HepG2 (cell line): ENCODE results near the gene CLIC1. TPM values are rescaled to one million over a fixed set of nuclear protein-coding genes. Genes with fewer than 3 reads are reported as not detected.
A peak's percentile ranks its signal among the peaks of the same experiment; 100 is the strongest.

Source experiments
- GFI1 ChIP-seq: sonication (generic); formaldehyde crosslinking; IDR thresholded peaks from 2 replicates; pipeline ENCODE4 v1.5.0; 2020; ENCODE audit warnings: missing genetic modification reagents, mild to moderate bottlenecking, borderline replicate concordance
- HMGXB4 ChIP-seq, 2 experiments: sonication (generic) in 1 of 2; formaldehyde crosslinking in 1 of 2; IDR thresholded peaks; 2 replicates each; pipeline versions ENCODE4 v1.4.0 to v1.6.1; 2018 to 2020; ENCODE audit warnings: missing genetic modification reagents in 2 of 2, borderline replicate concordance in 1 of 2, low read depth in 1 of 2, mild to moderate bottlenecking in 1 of 2, missing biosample characterization in 1 of 2
- JUNB ChIP-seq: sonication (generic); formaldehyde crosslinking; IDR thresholded peaks from 2 replicates; pipeline ENCODE4 v1.8.0; 2022; ENCODE audit warnings: missing genetic modification reagents, mild to moderate bottlenecking, borderline replicate concordance
- MED8 ChIP-seq: sonication (generic); formaldehyde crosslinking; IDR thresholded peaks from 2 replicates; pipeline ENCODE4 v1.8.1; 2023; ENCODE audit warnings: mild to moderate bottlenecking, missing genetic modification reagents; ENCODE audit not compliant: insufficient replicate concordance
- MEF2D ChIP-seq: sonication (generic); formaldehyde crosslinking; IDR thresholded peaks from 2 replicates; pipeline ENCODE4 v1.5.1; 2020; ENCODE audit warnings: mild to moderate bottlenecking, missing genetic modification reagents
- PREB ChIP-seq: sonication (generic); formaldehyde crosslinking; IDR thresholded peaks from 2 replicates; pipeline ENCODE4 v1.4.0; 2020; ENCODE audit warnings: missing genetic modification reagents
- RARG ChIP-seq: sonication (generic); formaldehyde crosslinking; IDR thresholded peaks from 2 replicates; pipeline ENCODE4 v1.4.0; 2020; ENCODE audit warnings: low read depth, mild to moderate bottlenecking, missing genetic modification reagents
- RFXAP ChIP-seq: sonication (generic); formaldehyde crosslinking; IDR thresholded peaks from 2 replicates; pipeline ENCODE4 v1.4.0; 2020; ENCODE audit warnings: missing genetic modification reagents, borderline replicate concordance
- ZBTB38 ChIP-seq: sonication (generic); formaldehyde crosslinking; IDR thresholded peaks from 2 replicates; pipeline ENCODE4 v1.5.1; 2020; ENCODE audit warnings: mild to moderate bottlenecking, missing genetic modification reagents
- ZFAT ChIP-seq: sonication (generic); formaldehyde crosslinking; conservative IDR thresholded peaks from 2 replicates; pipeline ENCODE4 v1.8.1; 2023; ENCODE audit warnings: missing genetic modification reagents, inconsistent platforms
- ZMYM2 ChIP-seq: sonication (generic); formaldehyde crosslinking; IDR thresholded peaks from 2 replicates; pipeline ENCODE4 v1.8.0; 2022; ENCODE audit warnings: mild to moderate bottlenecking, missing genetic modification reagents
- ZNF276 ChIP-seq: sonication (generic); formaldehyde crosslinking; IDR thresholded peaks from 2 replicates; pipeline ENCODE4 v1.4.0; 2020; ENCODE audit warnings: mild to moderate bottlenecking, low read depth, missing genetic modification reagents
- ZNF362 ChIP-seq: sonication (generic); formaldehyde crosslinking; IDR thresholded peaks from 2 replicates; pipeline ENCODE4 v1.4.0; 2020; ENCODE audit warnings: missing genetic modification reagents, mild to moderate bottlenecking, borderline replicate concordance
- ZNF382 ChIP-seq: sonication (generic); formaldehyde crosslinking; IDR thresholded peaks from 2 replicates; pipeline ENCODE4 v1.5.0; 2020; ENCODE audit warnings: missing genetic modification reagents, mild to moderate bottlenecking, borderline replicate concordance
- ZNF530 ChIP-seq: sonication (generic); formaldehyde crosslinking; IDR thresholded peaks from 2 replicates; pipeline ENCODE4 v1.5.0; 2020; ENCODE audit warnings: low read depth, mild to moderate bottlenecking, missing genetic modification reagents
- ZNF607 ChIP-seq: sonication (generic); formaldehyde crosslinking; IDR thresholded peaks from 2 replicates; pipeline ENCODE4 v1.5.1; 2020; ENCODE audit warnings: missing genetic modification reagents, mild to moderate bottlenecking, borderline replicate concordance
- ZSCAN21 ChIP-seq: sonication (generic); formaldehyde crosslinking; IDR thresholded peaks from 2 replicates; pipeline ENCODE4 v1.8.0; 2022; ENCODE audit warnings: mild to moderate bottlenecking, missing genetic modification reagents, moderate library complexity, borderline replicate concordance
- polyA plus RNA-seq, 8 experiments: library from polyadenylated mRNA; depleted of rRNA in 3 of 8; stranded (reverse) in 7 of 8; unstranded in 1 of 8; fragments of >200 nt; fragmentation: Illumina TruSeq in 4 of 8; extraction: Trizol in 4 of 8; gene quantifications; 2 replicates each; pipeline versions ENCODE4 v1.2.1 to v1.2.3, GENCODE V29; 2011 to 2016; ENCODE audit warnings: low read depth in 4 of 8, missing spikeins in 1 of 8, mixed read lengths in 1 of 8; ENCODE audit not compliant: insufficient read depth in 1 of 8
- total RNA-seq, 5 experiments: library from RNA; depleted of rRNA; stranded (reverse); fragments of >200 nt; fragmentation: Illumina TruSeq; extraction: Trizol; gene quantifications; 2 replicates each; pipeline ENCODE4 v1.2.3, GENCODE V29; 2016; ENCODE audit warnings: low read depth in 1 of 5
- TF ChIP-seq, protein P1 (sequence below): IDR thresholded peaks from 2 replicates; pipeline ENCODE4 v1.6.1; 2012; ENCODE audit warnings: low read depth, low read length, improper control_type of control experiment
- TF ChIP-seq, protein P2 (sequence below), 2 experiments: fragments of 450-650 bp in 1 of 2; sonication (generic) in 1 of 2; formaldehyde crosslinking; IDR thresholded peaks; 2 replicates each; pipeline versions ENCODE4 v1.5.0 to v1.8.0; 2020 to 2022; ENCODE audit warnings: mild to moderate bottlenecking in 1 of 2, missing genetic modification reagents in 1 of 2

CLIC1 gene
- total and polyA plus RNA-seq, 2 of the 13 experiments (the other 11 are each of a cell fraction or from before 2014, with no cell fraction given) = 602 to 891 TPM

GRCh38 chr6:31729979-31730630, 6.2 kb downstream of the CLIC1 start (continued):
- TF ChIP-seq ZNF276 (0 out of 2 replicates have a peak, but pooled peaks have one; percentile 38), ZFAT (no peak), RARG (CRISPR knock-in tag) (no peak), RFXAP (peak; percentile 16; the same call in 1 of the 2 replicates), HMGXB4 (CRISPR knock-in tag; IDR thresholded peaks at IDR 0.05; ENCODE audit: borderline replicate concordance in 1 of 2, low read depth in 1 of 2) (peak in 1 of 2 experiments; percentile 53; a peak in 1 of 4 replicates), ZMYM2 (CRISPR knock-in tag) (no peak), ZNF607 (CRISPR knock-in tag) (peak; percentile 95), JUNB (CRISPR knock-in tag) (no peak), MED8 (peak; percentile 22), ZBTB38 (peak; percentile 98), MEF2D (peak; percentile 66; the same call in 1 of the 2 replicates), GFI1 (no peak), ZSCAN21 (CRISPR knock-in tag) (no peak), ZNF362 (CRISPR knock-in tag) (no peak), ZNF382 (no peak), PREB (0 out of 2 replicates have a peak, but pooled peaks have one; percentile 21), ZNF530 (no peak)
- TF ChIP-seq, protein P1, sequence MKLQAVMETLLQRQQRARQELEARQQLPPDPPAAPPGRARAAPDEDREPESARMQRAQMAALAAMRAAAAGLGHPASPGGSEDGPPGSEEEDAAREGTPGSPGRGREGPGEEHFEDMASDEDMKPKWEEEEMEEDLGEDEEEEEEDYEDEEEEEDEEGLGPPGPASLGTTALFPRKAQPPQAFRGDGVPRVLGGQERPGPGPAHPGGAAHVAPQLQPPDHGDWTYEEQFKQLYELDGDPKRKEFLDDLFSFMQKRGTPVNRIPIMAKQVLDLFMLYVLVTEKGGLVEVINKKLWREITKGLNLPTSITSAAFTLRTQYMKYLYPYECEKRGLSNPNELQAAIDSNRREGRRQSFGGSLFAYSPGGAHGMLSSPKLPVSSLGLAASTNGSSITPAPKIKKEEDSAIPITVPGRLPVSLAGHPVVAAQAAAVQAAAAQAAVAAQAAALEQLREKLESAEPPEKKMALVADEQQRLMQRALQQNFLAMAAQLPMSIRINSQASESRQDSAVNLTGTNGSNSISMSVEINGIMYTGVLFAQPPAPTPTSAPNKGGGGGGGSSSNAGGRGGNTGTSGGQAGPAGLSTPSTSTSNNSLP = no peak
- TF ChIP-seq, protein P2, sequence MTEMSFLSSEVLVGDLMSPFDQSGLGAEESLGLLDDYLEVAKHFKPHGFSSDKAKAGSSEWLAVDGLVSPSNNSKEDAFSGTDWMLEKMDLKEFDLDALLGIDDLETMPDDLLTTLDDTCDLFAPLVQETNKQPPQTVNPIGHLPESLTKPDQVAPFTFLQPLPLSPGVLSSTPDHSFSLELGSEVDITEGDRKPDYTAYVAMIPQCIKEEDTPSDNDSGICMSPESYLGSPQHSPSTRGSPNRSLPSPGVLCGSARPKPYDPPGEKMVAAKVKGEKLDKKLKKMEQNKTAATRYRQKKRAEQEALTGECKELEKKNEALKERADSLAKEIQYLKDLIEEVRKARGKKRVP (CRISPR knock-in tag; IDR thresholded peaks at IDR 0.05) = 0 out of 4 replicates have a peak, but pooled peaks of 1 of the 2 experiments have one; percentile 27
